Measurements from ENCODE around the gene PAPPA2. TPM values are rescaled to one million over a fixed set of nuclear protein-coding genes. Genes with fewer than 3 reads are reported as not detected.

The PAPPA2 gene
- total RNA-seq, 2 experiments from 2014 or later: 0.03 to 0.05 TPM

- no peaks in the 10 kb centered on the region for H3K4me1 Mint-ChIP-seq (ENCODE audit: low read depth)
- ChIA-PET POLR2A (no interaction called here), CTCF (interaction anchor here (1.3 to 1.7 kb wide), 2 partner anchors 10 to 14 kb away, joined by 3 to 5 read pairs; no protein-coding TSS in a partner anchor)
- H3K4me3 Mint-ChIP-seq: no peak overlapping the region
- no peaks in the 10 kb centered on the region for H3K36me3 Mint-ChIP-seq (ENCODE audit: low read depth)
- no peak for DNase-seq
- no peaks in the 10 kb centered on the region for H3K27me3 Mint-ChIP-seq (ENCODE audit: low read depth)
- H3K27ac Mint-ChIP-seq: no peak overlapping the region
- ATAC-seq: no peak
- no peaks in the 10 kb centered on the region for H3K9me3 Mint-ChIP-seq (ENCODE audit: insufficient read depth)
Measured at GRCh38 chr1:176791906-176792305, 328.9 kb downstream of the PAPPA2 start.

DNA sequence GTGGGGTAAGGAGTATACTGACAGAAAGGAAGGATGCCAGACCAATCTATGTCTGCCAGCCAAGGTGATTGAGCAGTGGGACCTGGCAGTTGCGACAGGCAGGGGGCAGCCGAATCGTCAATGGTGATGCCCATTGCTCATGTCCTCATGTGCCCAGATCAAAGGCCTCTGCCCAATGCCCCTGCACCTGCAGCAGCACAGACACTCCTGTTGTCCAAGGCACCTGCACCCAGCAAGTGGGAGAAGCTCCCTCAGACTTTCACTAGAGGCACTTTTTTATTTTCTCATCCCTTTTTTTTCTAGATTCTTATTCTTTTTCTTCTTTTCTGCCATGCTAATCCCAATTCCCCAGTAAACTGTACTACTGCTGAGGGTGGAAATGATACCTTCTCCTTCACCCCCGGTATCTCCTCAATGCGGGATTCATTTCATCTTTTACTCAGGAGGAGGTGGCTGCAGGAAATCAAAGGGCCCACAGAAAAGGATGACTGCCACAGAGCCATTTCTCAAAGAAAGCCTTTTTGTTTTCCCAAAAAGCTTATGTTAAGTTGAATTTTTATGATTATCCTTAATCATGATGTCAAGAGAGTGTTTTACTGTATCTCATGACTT lies 332.0 kb downstream of the PAPPA2 start:
- H3K4me1 Mint-ChIP-seq (ENCODE audit: low read depth): no peaks in the 10 kb centered on the region
- no peak overlapping the region for H3K27ac Mint-ChIP-seq
- ChIA-PET CTCF (no interaction called here), POLR2A (no interaction called here)
- ATAC-seq (no peak), DNase-seq (no peak)
- H3K4me3 Mint-ChIP-seq: no peak overlapping the region
- H3K9me3 Mint-ChIP-seq (ENCODE audit: insufficient read depth): no peaks in the 10 kb centered on the region
- H3K36me3 Mint-ChIP-seq (ENCODE audit: low read depth): no peaks in the 10 kb centered on the region
- no peaks in the 10 kb centered on the region for H3K27me3 Mint-ChIP-seq (ENCODE audit: low read depth)

GRCh38 chr1:176795929-176796328 lies 333.0 kb downstream of the PAPPA2 start:
- H3K4me1 Mint-ChIP-seq (ENCODE audit: low read depth): no peaks in the 10 kb centered on the region
- H3K9me3 Mint-ChIP-seq (ENCODE audit: insufficient read depth): no peaks in the 10 kb centered on the region
- CTCF ChIA-PET: no interaction called here
- H3K36me3 Mint-ChIP-seq (ENCODE audit: low read depth): no peaks in the 10 kb centered on the region
- POLR2A ChIA-PET: no interaction called here
- H3K27me3 Mint-ChIP-seq (ENCODE audit: low read depth): no peaks in the 10 kb centered on the region
- ATAC-seq (no peak), DNase-seq (no peak)
- H3K27ac Mint-ChIP-seq: no peak overlapping the region
- no peak overlapping the region for H3K4me3 Mint-ChIP-seq

GRCh38 chr1:176796583-176796982 lies 333.6 kb downstream of the PAPPA2 start:
- no peak overlapping the region for H3K27ac Mint-ChIP-seq
- POLR2A ChIA-PET: no interaction called here

GRCh38 chr1:176799327-176799726 lies 336.4 kb downstream of the PAPPA2 start:
- no peaks in the 10 kb centered on the region for H3K9me3 Mint-ChIP-seq (ENCODE audit: insufficient read depth)
- CTCF ChIA-PET: no interaction called here
- H3K4me3 Mint-ChIP-seq: no peak overlapping the region
- H3K36me3 Mint-ChIP-seq (ENCODE audit: low read depth): no peaks in the 10 kb centered on the region
- no peaks in the 10 kb centered on the region for H3K27me3 Mint-ChIP-seq (ENCODE audit: low read depth)
- no peaks in the 10 kb centered on the region for H3K4me1 Mint-ChIP-seq (ENCODE audit: low read depth)
- POLR2A ChIA-PET: no interaction called here
- H3K27ac Mint-ChIP-seq: no peak overlapping the region
- DNase-seq (no peak), ATAC-seq (no peak)

More at GRCh38 chr1:176796583-176796982, 333.6 kb downstream of the PAPPA2 start:
- Mint-ChIP-seq H3K9me3 (ENCODE audit: insufficient read depth) (no peaks in the 10 kb centered on the region), H3K27me3 (ENCODE audit: low read depth) (no peaks in the 10 kb centered on the region), H3K36me3 (ENCODE audit: low read depth) (no peaks in the 10 kb centered on the region), H3K4me1 (ENCODE audit: low read depth) (no peaks in the 10 kb centered on the region), H3K4me3 (no peak overlapping the region)
- ATAC-seq (no peak), DNase-seq (no peak)
- CTCF ChIA-PET: no interaction called here

DNA sequence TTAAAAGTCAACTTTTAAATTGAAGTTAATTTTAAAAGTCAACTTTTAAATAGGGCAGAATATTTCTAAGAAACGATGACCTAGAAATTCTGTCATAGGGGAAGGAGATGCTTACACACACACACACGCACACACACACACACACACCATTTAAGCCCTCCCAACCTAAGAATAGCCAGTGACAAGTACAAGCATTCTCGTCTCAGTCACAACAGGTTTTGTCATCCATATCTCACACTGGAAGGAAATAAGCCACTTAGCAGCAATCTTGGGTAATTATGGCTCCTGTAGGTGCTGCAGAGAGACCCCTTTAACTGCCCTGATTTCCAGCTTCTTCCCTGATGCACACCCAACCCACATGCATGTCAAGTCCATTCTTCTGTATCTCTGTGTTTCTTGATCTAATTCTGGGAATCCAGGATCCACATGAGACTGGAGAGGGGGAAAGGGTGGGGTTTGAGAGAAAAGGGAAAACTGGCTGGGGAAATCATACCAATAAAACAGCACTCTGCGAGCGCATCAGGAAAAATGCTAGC lies 338.1 kb downstream of the PAPPA2 start:
- Mint-ChIP-seq H3K27ac (no peak overlapping the region), H3K4me1 (ENCODE audit: low read depth) (no peaks in the 10 kb centered on the region), H3K27me3 (ENCODE audit: low read depth) (no peaks in the 10 kb centered on the region), H3K36me3 (ENCODE audit: low read depth) (no peaks in the 10 kb centered on the region), H3K9me3 (ENCODE audit: insufficient read depth) (no peaks in the 10 kb centered on the region), H3K4me3 (no peak overlapping the region)
- ATAC-seq (no peak), DNase-seq (no peak)
- ChIA-PET POLR2A (no interaction called here), CTCF (interaction anchor here (0.7 to 1.8 kb wide), 2 partner anchors 9 to 1135 kb away, joined by 3 to 5 read pairs; no protein-coding TSS in a partner anchor)

- Mint-ChIP-seq H3K4me3 (no peak overlapping the region), H3K9me3 (ENCODE audit: insufficient read depth) (no peaks in the 10 kb centered on the region), H3K27me3 (ENCODE audit: low read depth) (no peaks in the 10 kb centered on the region), H3K4me1 (ENCODE audit: low read depth) (no peaks in the 10 kb centered on the region), H3K36me3 (ENCODE audit: low read depth) (no peaks in the 10 kb centered on the region), H3K27ac (no peak overlapping the region)
- ATAC-seq (no peak), DNase-seq (no peak)
- ChIA-PET POLR2A (no interaction called here), CTCF (interaction anchor here (0.7 to 1.8 kb wide), 2 partner anchors 10 to 1135 kb away, joined by 3 to 5 read pairs; no protein-coding TSS in a partner anchor)
Measured at GRCh38 chr1:176801514-176802020, 338.6 kb downstream of the PAPPA2 start.

DNA sequence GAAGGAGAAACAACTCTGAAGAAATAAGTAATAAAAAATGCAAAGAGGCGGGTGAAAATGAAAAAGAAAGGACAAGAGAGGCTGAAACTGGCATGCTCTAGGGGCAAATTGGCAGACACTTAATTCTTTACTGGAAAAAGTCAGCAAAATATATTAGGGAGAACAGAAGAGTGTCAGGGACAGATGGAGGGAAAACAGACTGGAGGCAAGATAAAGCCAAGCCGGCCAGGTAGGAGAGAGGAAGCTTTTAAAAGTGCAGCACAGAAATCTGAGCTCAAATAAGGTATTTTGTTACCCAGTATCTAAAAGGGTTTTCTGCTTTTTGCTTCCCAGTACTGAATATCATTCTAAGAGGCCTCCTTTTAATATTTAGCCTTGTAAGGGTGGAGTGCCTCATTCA lies 339.3 kb downstream of the PAPPA2 start:
- H3K4me3 Mint-ChIP-seq: no peak overlapping the region
- H3K27ac Mint-ChIP-seq: no peak overlapping the region
- DNase-seq (no peak), ATAC-seq (no peak)
- H3K9me3 Mint-ChIP-seq (ENCODE audit: insufficient read depth): no peaks in the 10 kb centered on the region
- ChIA-PET CTCF (interaction anchor here (1.8 kb wide), 1 partner anchor 11 kb away, joined by 5 read pairs; no protein-coding TSS in a partner anchor), POLR2A (no interaction called here)
- H3K27me3 Mint-ChIP-seq (ENCODE audit: low read depth): no peaks in the 10 kb centered on the region
- no peaks in the 10 kb centered on the region for H3K4me1 Mint-ChIP-seq (ENCODE audit: low read depth)
- H3K36me3 Mint-ChIP-seq (ENCODE audit: low read depth): no peaks in the 10 kb centered on the region

DNA sequence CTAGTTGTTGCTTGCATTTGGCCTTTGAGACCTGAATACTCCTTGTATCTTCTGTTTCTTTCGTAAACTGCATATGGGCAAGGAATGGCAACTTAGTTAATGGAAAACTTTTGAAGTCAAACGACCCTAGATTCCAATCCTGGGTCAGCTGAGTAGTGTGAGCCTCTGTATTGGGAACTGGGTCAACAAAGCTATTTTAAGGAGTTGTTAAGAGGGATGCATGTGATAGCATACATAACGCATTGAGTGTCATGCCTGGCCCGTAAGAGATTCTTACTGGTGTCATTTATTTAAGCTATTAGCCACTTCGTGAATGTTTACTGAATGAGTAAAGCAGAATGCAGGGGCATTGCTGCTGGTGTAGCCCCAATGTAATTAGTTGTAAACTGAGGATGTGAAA lies 340.1 kb downstream of the PAPPA2 start:
- CTCF ChIA-PET: interaction anchor here (1.8 kb wide), 1 partner anchor 11 kb away, joined by 5 read pairs; no protein-coding TSS in a partner anchor
- Mint-ChIP-seq H3K9me3 (ENCODE audit: insufficient read depth) (no peaks in the 10 kb centered on the region), H3K36me3 (ENCODE audit: low read depth) (no peaks in the 10 kb centered on the region), H3K27ac (no peak overlapping the region), H3K27me3 (ENCODE audit: low read depth) (no peaks in the 10 kb centered on the region), H3K4me3 (no peak overlapping the region), H3K4me1 (ENCODE audit: low read depth) (no peaks in the 10 kb centered on the region)
- DNase-seq: no peak
- POLR2A ChIA-PET: no interaction called here
- no peak for ATAC-seq

DNA sequence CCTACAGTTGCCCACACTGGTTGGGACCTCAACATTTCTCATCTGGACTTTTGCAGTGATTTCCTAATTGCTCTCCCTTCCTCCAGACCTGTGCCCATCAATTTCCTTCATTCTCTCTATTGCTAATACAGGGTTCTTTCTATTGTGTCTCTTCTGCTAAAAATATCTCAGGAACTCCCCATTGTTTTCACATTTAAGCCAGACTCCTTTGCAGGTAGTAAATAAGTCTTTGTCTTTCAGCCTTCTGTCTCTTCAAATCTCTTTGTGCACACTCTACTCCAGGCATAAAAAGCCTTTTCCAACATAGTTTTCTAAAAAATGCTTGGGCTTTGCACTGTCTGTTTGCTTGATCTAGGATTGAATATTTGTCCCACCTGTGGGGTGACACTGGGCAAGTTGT lies 340.6 kb downstream of the PAPPA2 start:
- ATAC-seq: no peak
- no peaks in the 10 kb centered on the region for H3K36me3 Mint-ChIP-seq (ENCODE audit: low read depth)
- H3K4me1 Mint-ChIP-seq (ENCODE audit: low read depth): no peaks in the 10 kb centered on the region
- ChIA-PET POLR2A (no interaction called here), CTCF (no interaction called here)
- H3K27ac Mint-ChIP-seq: no peak overlapping the region
- no peak for DNase-seq
- H3K9me3 Mint-ChIP-seq (ENCODE audit: insufficient read depth): no peaks in the 10 kb centered on the region
- no peak overlapping the region for H3K4me3 Mint-ChIP-seq
- H3K27me3 Mint-ChIP-seq (ENCODE audit: low read depth): no peaks in the 10 kb centered on the region

DNA sequence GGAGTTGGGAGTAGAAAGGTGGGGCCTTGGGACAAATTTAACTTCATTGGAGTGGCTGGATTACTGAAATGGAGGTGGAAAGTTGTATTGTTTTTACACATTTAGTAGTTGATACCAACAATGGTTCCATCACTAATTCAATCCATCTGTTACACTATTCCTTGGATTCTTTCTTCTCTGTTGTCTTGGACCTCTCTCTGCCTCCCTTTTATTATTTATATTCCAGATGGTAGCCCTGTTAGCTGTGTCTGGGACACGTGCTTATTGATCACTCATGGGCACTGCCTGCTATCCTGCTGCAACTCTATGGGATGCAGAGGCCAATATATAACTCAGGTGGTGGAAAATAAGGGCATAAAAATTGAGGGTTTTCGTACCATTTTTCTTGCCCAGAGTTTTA lies 346.3 kb downstream of the PAPPA2 start:
- Mint-ChIP-seq H3K36me3 (ENCODE audit: low read depth) (no peaks in the 10 kb centered on the region), H3K27me3 (ENCODE audit: low read depth) (no peaks in the 10 kb centered on the region), H3K4me1 (ENCODE audit: low read depth) (no peaks in the 10 kb centered on the region), H3K9me3 (ENCODE audit: insufficient read depth) (no peaks in the 10 kb centered on the region), H3K4me3 (no peak overlapping the region), H3K27ac (no peak overlapping the region)
- ATAC-seq (no peak), DNase-seq (no peak)
- ChIA-PET CTCF (no interaction called here), POLR2A (no interaction called here)

- no peak overlapping the region for H3K27ac Mint-ChIP-seq
- ATAC-seq (no peak), DNase-seq (no peak)
- H3K36me3 Mint-ChIP-seq (ENCODE audit: low read depth): no peaks in the 10 kb centered on the region
- H3K27me3 Mint-ChIP-seq (ENCODE audit: low read depth): no peaks in the 10 kb centered on the region
- H3K4me1 Mint-ChIP-seq (ENCODE audit: low read depth): no peaks in the 10 kb centered on the region
- no peak overlapping the region for H3K4me3 Mint-ChIP-seq
- ChIA-PET CTCF (no interaction called here), POLR2A (no interaction called here)
- H3K9me3 Mint-ChIP-seq (ENCODE audit: insufficient read depth): no peaks in the 10 kb centered on the region
Measured at GRCh38 chr1:176811511-176812288, 348.7 kb downstream of the PAPPA2 start.
